ENCODE results near the gene PRKCQ. TPM values are rescaled to one million over a fixed set of nuclear protein-coding genes. Genes with fewer than 3 reads are reported as not detected.

PRKCQ gene
- total RNA-seq, 2 donors from 2014 or later: 66.3 to 70.0 TPM

- ATAC-seq: no peak
- Mint-ChIP-seq H3K36me3 (ENCODE audit: low read depth) (peaks cover 26% of the 10 kb centered on the region), H3K27ac (peak overlapping the region; percentile 88), H3K4me3 (no peak overlapping the region), H3K4me1 (peaks cover 55% of the 10 kb centered on the region), H3K27me3 (no peaks in the 10 kb centered on the region)
- DNase-seq: no peak
- no peaks in the 10 kb centered on the region for H3K9me3 ChIP-seq (ENCODE audit: control insufficient read depth, low read length, poor library complexity, severe bottlenecking)
These were observed 76.9 kb downstream of the PRKCQ start for GRCh38 chr10:6503171-6503570.

DNA sequence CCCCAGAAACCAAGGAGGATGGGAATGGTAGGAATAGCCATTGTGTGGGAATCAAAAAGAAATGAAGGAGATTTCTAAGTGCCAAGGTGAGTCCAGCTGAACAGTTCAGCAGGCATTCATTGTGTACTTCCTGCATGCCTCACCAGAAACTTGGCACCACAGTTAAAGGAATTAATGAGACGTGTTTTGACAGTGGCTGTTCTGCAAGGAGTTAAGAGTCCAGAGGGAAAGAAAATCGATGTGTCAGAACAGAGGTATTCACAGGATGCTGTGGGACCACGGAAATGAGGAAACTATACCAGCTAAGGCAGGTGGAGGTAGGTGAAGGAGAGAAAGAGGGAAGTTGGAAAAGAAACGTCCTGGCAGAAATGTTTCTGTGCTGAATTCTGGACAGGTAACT, 78.1 kb downstream of the PRKCQ start:
- H3K4me3 Mint-ChIP-seq: peak overlapping the region; percentile 61
- H3K4me1 Mint-ChIP-seq: peaks cover 49% of the 10 kb centered on the region
- H3K9me3 ChIP-seq (ENCODE audit: control insufficient read depth, low read length, poor library complexity, severe bottlenecking): no peaks in the 10 kb centered on the region
- H3K27me3 Mint-ChIP-seq: no peaks in the 10 kb centered on the region
- peaks cover 26% of the 10 kb centered on the region for H3K36me3 Mint-ChIP-seq (ENCODE audit: low read depth)
- ATAC-seq (no peak), DNase-seq (no peak)
- peak overlapping the region; percentile 88 for H3K27ac Mint-ChIP-seq

DNA sequence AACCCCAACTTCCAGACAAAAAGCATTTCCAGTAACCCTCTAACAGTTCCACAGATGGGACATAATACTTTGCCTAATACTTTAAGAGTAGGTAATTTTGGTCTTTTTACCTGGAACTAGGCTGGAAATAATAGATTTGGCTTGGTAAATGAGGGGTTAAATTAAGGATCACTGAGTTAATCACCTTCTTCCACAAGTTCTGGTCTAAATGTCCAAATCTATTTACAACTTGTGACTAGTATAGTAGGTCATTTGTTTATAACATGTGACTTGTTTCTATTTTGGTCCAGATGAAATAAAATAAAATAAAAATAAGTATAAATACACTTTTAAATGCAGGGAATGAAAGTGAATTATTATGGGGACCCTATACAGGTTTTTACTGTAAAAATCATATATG, 80.1 kb downstream of the PRKCQ start:
- Mint-ChIP-seq H3K27ac (peak overlapping the region; percentile 89), H3K4me3 (no peak overlapping the region), H3K36me3 (ENCODE audit: low read depth) (peaks cover 26% of the 10 kb centered on the region), H3K4me1 (peaks cover 40% of the 10 kb centered on the region), H3K27me3 (no peaks in the 10 kb centered on the region)
- no peak for ATAC-seq
- no peaks in the 10 kb centered on the region for H3K9me3 ChIP-seq (ENCODE audit: control insufficient read depth, low read length, poor library complexity, severe bottlenecking)
- no peak for DNase-seq

DNA sequence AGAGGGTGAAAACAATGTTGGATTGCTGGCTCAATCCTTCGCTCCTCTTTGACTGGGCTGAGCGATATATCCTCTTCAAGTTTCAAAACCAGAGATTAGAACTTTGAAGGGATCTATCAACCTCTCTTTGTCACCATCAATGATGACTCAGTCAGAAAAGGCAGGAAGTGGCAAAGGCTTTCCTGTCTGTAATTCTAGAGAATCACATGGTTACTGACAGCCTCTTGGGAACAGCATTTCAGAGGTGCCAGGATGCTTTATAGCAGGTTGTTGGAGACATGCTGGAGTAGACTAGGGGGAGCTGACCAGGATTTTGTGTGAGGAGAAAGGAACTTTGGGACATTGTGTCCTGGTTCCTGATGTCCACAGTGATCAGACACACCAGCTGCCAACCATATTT, 81.3 kb downstream of the PRKCQ start:
- Mint-ChIP-seq H3K27ac (peak overlapping the region; percentile 89), H3K27me3 (no peaks in the 10 kb centered on the region), H3K4me1 (peaks cover 34% of the 10 kb centered on the region), H3K4me3 (peak overlapping the region; percentile 63), H3K36me3 (ENCODE audit: low read depth) (peaks cover 22% of the 10 kb centered on the region)
- DNase-seq: peak in 2 of 3 donors; percentile 10 to 15
- no peaks in the 10 kb centered on the region for H3K9me3 ChIP-seq (ENCODE audit: control insufficient read depth, low read length, poor library complexity, severe bottlenecking)
- ATAC-seq: peak; percentile 82

- H3K27ac Mint-ChIP-seq: peak overlapping the region; percentile 89
- H3K4me3 Mint-ChIP-seq: no peak overlapping the region
- no peaks in the 10 kb centered on the region for H3K9me3 ChIP-seq (ENCODE audit: control insufficient read depth, low read length, poor library complexity, severe bottlenecking)
- H3K36me3 Mint-ChIP-seq (ENCODE audit: low read depth): peaks cover 16% of the 10 kb centered on the region
- ATAC-seq (no peak), DNase-seq (no peak)
- H3K4me1 Mint-ChIP-seq: peaks cover 28% of the 10 kb centered on the region
- H3K27me3 Mint-ChIP-seq: no peaks in the 10 kb centered on the region
These were observed 82.5 kb downstream of the PRKCQ start for GRCh38 chr10:6497620-6498019.

DNA sequence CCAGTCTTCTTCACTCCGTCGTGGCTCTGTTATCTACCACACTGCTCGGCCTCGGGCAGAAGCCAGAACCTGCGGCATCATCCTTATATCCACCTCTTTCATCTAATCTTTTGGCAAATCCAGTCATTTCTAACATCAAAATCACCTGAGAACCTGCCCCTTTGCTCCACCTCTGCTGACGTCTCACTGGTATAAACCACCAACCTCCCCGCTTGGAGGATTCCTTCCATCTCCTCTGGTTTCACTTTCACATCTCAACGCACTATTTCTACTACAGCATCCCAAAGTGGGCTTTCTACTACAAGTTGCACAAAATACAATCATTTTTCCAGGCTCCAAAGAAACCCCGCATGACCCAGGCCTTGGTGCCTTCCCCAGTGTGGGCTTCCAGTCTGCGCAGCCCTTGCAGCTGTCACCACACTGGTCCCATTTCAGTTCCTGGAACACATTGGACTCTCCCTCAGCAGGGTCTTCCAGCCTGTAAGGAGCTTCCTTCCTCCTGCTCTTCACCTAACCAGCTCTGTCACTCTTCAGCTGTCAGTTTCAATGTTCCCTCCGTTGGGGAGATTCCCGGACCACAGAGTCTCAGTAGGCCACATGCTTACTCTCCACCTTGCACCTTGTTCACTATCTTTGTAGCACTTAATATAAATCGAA, 85.0 kb downstream of the PRKCQ start:
- Mint-ChIP-seq H3K36me3 (ENCODE audit: low read depth) (no peaks in the 10 kb centered on the region), H3K27ac (no peak overlapping the region), H3K27me3 (no peaks in the 10 kb centered on the region), H3K4me3 (no peak overlapping the region), H3K4me1 (peaks cover 21% of the 10 kb centered on the region)
- ATAC-seq: peak; percentile 77
- H3K9me3 ChIP-seq (ENCODE audit: control insufficient read depth, low read length, poor library complexity, severe bottlenecking): no peaks in the 10 kb centered on the region
- peak; percentile 20 to 37 (median 32) for DNase-seq

DNA sequence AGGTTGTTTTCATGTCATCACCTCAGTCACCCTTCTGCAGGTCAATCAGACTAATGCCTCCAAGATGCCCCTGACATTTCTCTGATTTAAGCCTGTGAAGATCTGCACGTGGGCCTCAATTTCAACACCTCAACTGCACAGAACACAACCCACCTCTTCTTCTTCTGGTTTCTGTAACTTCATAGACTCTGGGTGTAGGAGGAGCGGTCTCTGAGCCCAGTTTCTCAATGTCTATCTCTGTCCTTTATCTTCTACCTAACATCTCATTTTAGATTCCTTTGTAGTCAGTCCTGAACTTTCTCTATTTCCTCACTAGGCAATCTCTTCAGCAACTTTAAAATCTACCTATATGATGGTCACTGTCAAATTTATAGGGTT, 85.6 kb downstream of the PRKCQ start:
- no peaks in the 10 kb centered on the region for H3K27me3 Mint-ChIP-seq
- DNase-seq: no peak
- H3K4me1 Mint-ChIP-seq: peaks cover 24% of the 10 kb centered on the region
- H3K4me3 Mint-ChIP-seq: no peak overlapping the region
- H3K27ac Mint-ChIP-seq: no peak overlapping the region
- H3K9me3 ChIP-seq (ENCODE audit: control insufficient read depth, low read length, poor library complexity, severe bottlenecking): no peaks in the 10 kb centered on the region
- ATAC-seq: no peak
- H3K36me3 Mint-ChIP-seq (ENCODE audit: low read depth): no peaks in the 10 kb centered on the region

- no peak for DNase-seq
- no peaks in the 10 kb centered on the region for H3K9me3 ChIP-seq (ENCODE audit: control insufficient read depth, low read length, poor library complexity, severe bottlenecking)
- Mint-ChIP-seq H3K4me1 (peaks cover 24% of the 10 kb centered on the region), H3K36me3 (ENCODE audit: low read depth) (peaks cover 4% of the 10 kb centered on the region), H3K27ac (no peak overlapping the region), H3K4me3 (no peak overlapping the region), H3K27me3 (no peaks in the 10 kb centered on the region)
- ATAC-seq: peak; percentile 30
These were observed 86.3 kb downstream of the PRKCQ start for GRCh38 chr10:6493521-6494441.

- Mint-ChIP-seq H3K27me3 (no peaks in the 10 kb centered on the region), H3K36me3 (ENCODE audit: low read depth) (peaks cover 4% of the 10 kb centered on the region), H3K4me1 (peaks cover 17% of the 10 kb centered on the region), H3K4me3 (peak overlapping the region; percentile 31), H3K27ac (no peak overlapping the region)
- no peaks in the 10 kb centered on the region for H3K9me3 ChIP-seq (ENCODE audit: control insufficient read depth, low read length, poor library complexity, severe bottlenecking)
- no peak for ATAC-seq
- DNase-seq: no peak
These were observed 87.2 kb downstream of the PRKCQ start for GRCh38 chr10:6492896-6493295.

DNA sequence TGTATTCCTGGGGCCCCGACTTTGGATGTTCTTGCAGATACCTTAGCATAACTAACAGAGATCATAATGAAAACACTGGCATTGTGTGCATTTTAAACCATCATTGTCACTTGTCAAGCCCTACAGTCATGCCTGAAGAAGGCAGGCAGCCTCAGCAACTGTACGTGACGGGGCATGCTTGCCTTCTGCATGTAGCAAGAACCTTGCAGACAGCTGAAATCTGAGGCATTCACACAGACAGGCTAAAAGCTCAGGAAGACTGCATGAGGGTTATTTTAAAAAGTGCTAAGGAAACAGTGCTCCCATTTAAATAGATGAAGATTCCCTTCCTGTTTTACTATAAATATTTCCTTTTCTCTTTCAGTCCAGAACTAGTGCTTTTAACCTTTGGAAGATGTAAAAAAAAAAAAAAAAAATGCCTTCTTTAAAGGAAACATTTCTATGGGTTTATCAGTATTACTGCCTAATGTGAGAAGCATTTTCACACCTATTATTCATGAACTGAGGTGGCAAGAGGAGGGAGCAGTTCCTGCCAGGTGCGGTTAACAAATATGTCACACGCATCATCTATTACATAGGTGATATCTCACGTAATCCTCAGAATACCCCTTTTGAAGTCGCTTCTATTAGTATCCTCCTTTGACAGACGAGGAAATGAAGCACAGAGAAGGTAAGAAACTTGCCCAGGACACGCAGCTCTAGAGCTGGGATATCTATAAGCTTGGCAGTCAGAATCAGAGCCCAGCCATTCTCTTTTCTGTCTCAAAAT, 88.1 kb downstream of the PRKCQ start:
- ATAC-seq (peak; percentile 27), DNase-seq (no peak)
- Mint-ChIP-seq H3K4me1 (peaks cover 13% of the 10 kb centered on the region), H3K27ac (no peak overlapping the region), H3K36me3 (ENCODE audit: low read depth) (peaks cover 6% of the 10 kb centered on the region), H3K4me3 (peak overlapping the region; percentile 41), H3K27me3 (no peaks in the 10 kb centered on the region)
- H3K9me3 ChIP-seq (ENCODE audit: control insufficient read depth, low read length, poor library complexity, severe bottlenecking): no peaks in the 10 kb centered on the region

GRCh38 chr10:6490614-6491013, 89.5 kb downstream of the PRKCQ start:
- Mint-ChIP-seq H3K4me1 (peaks cover 13% of the 10 kb centered on the region), H3K4me3 (no peak overlapping the region), H3K27ac (no peak overlapping the region), H3K27me3 (no peaks in the 10 kb centered on the region), H3K36me3 (ENCODE audit: low read depth) (peaks cover 6% of the 10 kb centered on the region)
- DNase-seq (no peak), ATAC-seq (no peak)
- H3K9me3 ChIP-seq (ENCODE audit: control insufficient read depth, low read length, poor library complexity, severe bottlenecking): no peaks in the 10 kb centered on the region

- H3K9me3 ChIP-seq (ENCODE audit: control insufficient read depth, low read length, poor library complexity, severe bottlenecking): no peaks in the 10 kb centered on the region
- peaks cover 26% of the 10 kb centered on the region for H3K4me1 Mint-ChIP-seq
- H3K36me3 Mint-ChIP-seq (ENCODE audit: low read depth): peaks cover 6% of the 10 kb centered on the region
- no peak for DNase-seq
- ATAC-seq: no peak
- no peak overlapping the region for H3K4me3 Mint-ChIP-seq
- H3K27ac Mint-ChIP-seq: no peak overlapping the region
- no peaks in the 10 kb centered on the region for H3K27me3 Mint-ChIP-seq
These were observed 92.2 kb downstream of the PRKCQ start for GRCh38 chr10:6487920-6488319.

DNA sequence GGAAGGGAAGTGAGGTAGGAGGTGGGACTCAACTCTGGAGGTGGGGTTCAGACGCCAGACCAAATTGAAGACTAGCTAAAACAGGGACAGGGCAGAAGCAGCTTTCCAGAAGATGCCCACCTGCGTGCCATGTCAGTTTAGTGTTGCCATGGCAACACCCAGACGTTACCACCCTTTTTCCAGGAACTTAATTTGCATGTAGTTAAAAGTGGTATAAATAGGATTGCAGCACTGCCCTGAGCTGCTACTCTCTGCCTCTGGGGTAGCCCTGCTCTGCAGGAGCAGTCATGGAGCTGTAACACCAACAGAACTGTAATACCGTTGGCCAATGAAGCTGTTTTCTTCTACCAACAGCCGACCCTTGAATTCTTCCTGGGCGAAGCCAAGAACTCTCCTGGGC, 93.8 kb downstream of the PRKCQ start:
- H3K4me3 Mint-ChIP-seq: no peak overlapping the region
- H3K4me1 Mint-ChIP-seq: peaks cover 32% of the 10 kb centered on the region
- no peaks in the 10 kb centered on the region for H3K27me3 Mint-ChIP-seq
- H3K9me3 ChIP-seq (ENCODE audit: control insufficient read depth, low read length, poor library complexity, severe bottlenecking): no peaks in the 10 kb centered on the region
- no peak overlapping the region for H3K27ac Mint-ChIP-seq
- peaks cover 12% of the 10 kb centered on the region for H3K36me3 Mint-ChIP-seq (ENCODE audit: low read depth)
- no peak for ATAC-seq
- no peak for DNase-seq
